ENCODE results near the gene SMYD3. TPM values are rescaled to one million over a fixed set of nuclear protein-coding genes. Genes with fewer than 3 reads are reported as not detected.

The SMYD3 gene
- polyA plus RNA-seq, 2 of the 4 experiments (the other 2 are of a cell fraction): 18.2 to 35.2 TPM

DNA sequence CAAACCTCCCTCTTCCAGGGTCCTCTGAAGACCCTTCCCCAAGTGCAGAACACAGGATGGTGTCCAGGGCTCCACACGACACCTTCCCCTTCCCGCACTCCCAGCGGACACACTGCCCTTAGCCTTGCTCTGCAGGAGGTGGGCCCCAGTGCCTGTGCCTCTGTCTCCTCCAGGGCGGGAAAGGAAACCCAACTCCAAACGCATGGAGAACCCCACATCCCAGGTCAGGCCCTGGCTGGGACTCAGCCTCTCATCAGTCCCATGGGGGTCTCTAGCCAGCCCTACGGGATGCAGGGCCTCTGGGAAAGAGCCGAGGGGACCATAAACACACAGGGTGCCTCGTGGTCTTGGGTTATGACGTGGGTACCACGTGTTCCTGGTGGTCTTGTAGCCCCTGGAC is 5.6 kb upstream of the SMYD3 start:
- FAIRE-seq (no peak), DNase-seq (ENCODE audit: low read depth in 1 of 2, low spot score in 1 of 2) (no peak), ATAC-seq (no peak)
- Histone ChIP-seq H3K4me1 (no peaks in the 10 kb centered on the region), H3K27ac (no peak overlapping the region), H3K4me2 (no peak overlapping the region), H3K9me3 (peaks cover 36% of the 10 kb centered on the region), H3K4me3 (no peak overlapping the region)
- WGBS (ENCODE audit: missing lambda C conversion rate): 57% methylated on average over 10 of the region's 10 CpGs
- CTCF ChIA-PET: interaction anchor here (0.7 kb wide), 1 partner anchor 14 kb away, joined by 3 read pairs; no protein-coding TSS in a partner anchor
- POLR2A ChIA-PET: no interaction called here
- TF ChIP-seq CBX2 (IDR thresholded peaks at IDR 0.05; ENCODE audit: borderline replicate concordance, low read depth): no peak

DNA sequence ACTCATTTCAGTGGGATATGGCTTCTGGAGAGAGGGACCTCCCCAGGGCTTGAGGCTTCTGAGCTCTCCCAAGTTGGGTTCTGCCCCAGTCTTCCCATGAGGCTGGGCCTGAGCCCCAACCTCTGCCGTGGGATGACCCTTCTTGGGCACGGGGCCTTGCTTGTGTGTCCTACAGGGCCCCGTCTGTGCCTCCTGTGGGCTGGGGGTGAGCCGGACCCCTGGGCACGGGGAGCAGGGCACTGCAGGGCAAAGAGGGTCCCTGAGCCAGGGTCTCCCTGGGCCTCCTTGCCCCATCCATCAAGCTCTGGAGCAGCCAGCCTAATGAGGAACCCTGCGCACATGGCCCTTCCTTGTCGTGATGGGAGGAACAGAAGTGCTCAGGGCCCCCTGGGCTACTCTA is 5.2 kb upstream of the SMYD3 start:
- Histone ChIP-seq H3K9me3 (peaks cover 34% of the 10 kb centered on the region), H3K4me1 (no peaks in the 10 kb centered on the region), H3K4me3 (no peak overlapping the region), H3K27ac (no peak overlapping the region), H3K4me2 (no peak overlapping the region)
- no peak for DNase-seq (ENCODE audit: low read depth in 1 of 2, low spot score in 1 of 2)
- ATAC-seq: no peak
- ChIA-PET CTCF (no interaction called here), POLR2A (no interaction called here)
- no peak for TF ChIP-seq CEBPB (IDR thresholded peaks at IDR 0.05)
- no peak for FAIRE-seq
- 73% methylated on average over 6 of the region's 7 CpGs for WGBS (ENCODE audit: missing lambda C conversion rate)

DNA sequence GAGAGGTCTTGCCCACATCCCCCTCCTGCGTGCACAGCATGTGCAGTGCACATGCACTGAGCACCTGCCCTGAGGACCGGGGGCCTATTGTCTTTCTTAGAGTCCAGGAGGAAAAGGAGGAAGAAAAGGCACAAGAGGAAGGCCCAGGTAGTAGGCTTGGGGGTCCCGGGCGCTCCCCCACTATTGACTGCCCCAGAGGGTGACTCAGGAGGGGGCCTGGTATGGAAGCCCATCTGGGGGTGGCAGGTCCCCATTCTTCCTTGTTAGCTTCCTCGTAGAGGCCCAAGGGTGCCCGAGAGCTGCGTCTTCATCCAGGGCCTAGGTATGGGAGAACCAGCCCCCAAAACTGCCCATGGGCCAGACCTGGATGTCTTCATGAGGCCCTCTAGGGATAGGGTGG is 4.1 kb upstream of the SMYD3 start:
- FAIRE-seq: no peak
- H3K4me1 ChIP-seq: no peaks in the 10 kb centered on the region
- no peak for ATAC-seq
- H3K4me3 ChIP-seq: no peak overlapping the region
- POLR2A ChIA-PET: no interaction called here
- CTCF ChIA-PET: no interaction called here
- H3K4me2 ChIP-seq: no peak overlapping the region
- no peak for TF ChIP-seq FOXS1 (CRISPR knock-in tag; IDR thresholded peaks at IDR 0.05)
- no peak for TF ChIP-seq SREBF2 (IDR thresholded peaks at IDR 0.05)
- TF ChIP-seq CHD2 (IDR thresholded peaks at IDR 0.05; ENCODE audit: low read length, partially characterized antibody): no peak
- TF ChIP-seq CBX8 (IDR thresholded peaks at IDR 0.05): no peak
- TF ChIP-seq, protein P1, sequence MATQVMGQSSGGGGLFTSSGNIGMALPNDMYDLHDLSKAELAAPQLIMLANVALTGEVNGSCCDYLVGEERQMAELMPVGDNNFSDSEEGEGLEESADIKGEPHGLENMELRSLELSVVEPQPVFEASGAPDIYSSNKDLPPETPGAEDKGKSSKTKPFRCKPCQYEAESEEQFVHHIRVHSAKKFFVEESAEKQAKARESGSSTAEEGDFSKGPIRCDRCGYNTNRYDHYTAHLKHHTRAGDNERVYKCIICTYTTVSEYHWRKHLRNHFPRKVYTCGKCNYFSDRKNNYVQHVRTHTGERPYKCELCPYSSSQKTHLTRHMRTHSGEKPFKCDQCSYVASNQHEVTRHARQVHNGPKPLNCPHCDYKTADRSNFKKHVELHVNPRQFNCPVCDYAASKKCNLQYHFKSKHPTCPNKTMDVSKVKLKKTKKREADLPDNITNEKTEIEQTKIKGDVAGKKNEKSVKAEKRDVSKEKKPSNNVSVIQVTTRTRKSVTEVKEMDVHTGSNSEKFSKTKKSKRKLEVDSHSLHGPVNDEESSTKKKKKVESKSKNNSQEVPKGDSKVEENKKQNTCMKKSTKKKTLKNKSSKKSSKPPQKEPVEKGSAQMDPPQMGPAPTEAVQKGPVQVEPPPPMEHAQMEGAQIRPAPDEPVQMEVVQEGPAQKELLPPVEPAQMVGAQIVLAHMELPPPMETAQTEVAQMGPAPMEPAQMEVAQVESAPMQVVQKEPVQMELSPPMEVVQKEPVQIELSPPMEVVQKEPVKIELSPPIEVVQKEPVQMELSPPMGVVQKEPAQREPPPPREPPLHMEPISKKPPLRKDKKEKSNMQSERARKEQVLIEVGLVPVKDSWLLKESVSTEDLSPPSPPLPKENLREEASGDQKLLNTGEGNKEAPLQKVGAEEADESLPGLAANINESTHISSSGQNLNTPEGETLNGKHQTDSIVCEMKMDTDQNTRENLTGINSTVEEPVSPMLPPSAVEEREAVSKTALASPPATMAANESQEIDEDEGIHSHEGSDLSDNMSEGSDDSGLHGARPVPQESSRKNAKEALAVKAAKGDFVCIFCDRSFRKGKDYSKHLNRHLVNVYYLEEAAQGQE (IDR thresholded peaks at IDR 0.05): no peak
- no peak for TF ChIP-seq PHF8 (IDR thresholded peaks at IDR 0.05; ENCODE audit: borderline replicate concordance, low read depth)
- no peak for TF ChIP-seq ZC3H11A (IDR thresholded peaks at IDR 0.05)
- TF ChIP-seq EP300 (IDR thresholded peaks at IDR 0.05): no peak
- TF ChIP-seq, protein P2, sequence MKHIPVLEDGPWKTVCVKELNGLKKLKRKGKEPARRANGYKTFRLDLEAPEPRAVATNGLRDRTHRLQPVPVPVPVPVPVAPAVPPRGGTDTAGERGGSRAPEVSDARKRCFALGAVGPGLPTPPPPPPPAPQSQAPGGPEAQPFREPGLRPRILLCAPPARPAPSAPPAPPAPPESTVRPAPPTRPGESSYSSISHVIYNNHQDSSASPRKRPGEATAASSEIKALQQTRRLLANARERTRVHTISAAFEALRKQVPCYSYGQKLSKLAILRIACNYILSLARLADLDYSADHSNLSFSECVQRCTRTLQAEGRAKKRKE (CRISPR knock-in tag; IDR thresholded peaks at IDR 0.05; ENCODE audit: low read depth): no peak
- no peak for TF ChIP-seq ZSCAN20 (CRISPR knock-in tag; IDR thresholded peaks at IDR 0.05)
- no peak for TF ChIP-seq POLR2AphosphoS2 (conservative IDR thresholded peaks at IDR 0.05; ENCODE audit: low read length)
- TF ChIP-seq POLR2A (IDR thresholded peaks at IDR 0.05; ENCODE audit: low read length): no peak
- TF ChIP-seq ZFP36 (IDR thresholded peaks at IDR 0.05; ENCODE audit: borderline replicate concordance, partially characterized antibody): no peak
- no peak for TF ChIP-seq FOSL2 (IDR thresholded peaks at IDR 0.05)
- no peak for TF ChIP-seq FOSL2 (CRISPR knock-in tag; IDR thresholded peaks at IDR 0.05)
- TF ChIP-seq, protein P3, sequence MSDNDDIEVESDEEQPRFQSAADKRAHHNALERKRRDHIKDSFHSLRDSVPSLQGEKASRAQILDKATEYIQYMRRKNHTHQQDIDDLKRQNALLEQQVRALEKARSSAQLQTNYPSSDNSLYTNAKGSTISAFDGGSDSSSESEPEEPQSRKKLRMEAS (IDR thresholded peaks at IDR 0.05): no peak
- TF ChIP-seq CHD4 (IDR thresholded peaks at IDR 0.05; ENCODE audit: borderline replicate concordance): no peak
- no peak for TF ChIP-seq RARB (CRISPR knock-in tag; IDR thresholded peaks at IDR 0.05)
- TF ChIP-seq NFE2L2 (conservative IDR thresholded peaks at IDR 0.05; ENCODE audit: low read length): no peak
- DNase-seq (ENCODE audit: low read depth in 1 of 2, low spot score in 1 of 2): no peak
- H3K27ac ChIP-seq: no peak overlapping the region
- WGBS (ENCODE audit: missing lambda C conversion rate): 82% methylated on average over 5 of the region's 7 CpGs
- peaks cover 24% of the 10 kb centered on the region for H3K9me3 ChIP-seq
